Activated CD4-positive, CD25-positive, alpha-beta regulatory T cell treated with anti-CD3 and anti-CD28 coated beads, Interleukin-2, amount 50 U/mL, for 72 hours (primary cell): ENCODE data around the gene ARHGAP20.

Source experiments
- DNase-seq: peaks from one replicate; pipeline ENCODE4 v3.0.0; 2021

ARHGAP20 gene

GRCh38 chr11:110600322-110600721 is 111.9 kb downstream of the ARHGAP20 start:
- DNase-seq: no peak

- no peak for DNase-seq
These were observed 113.0 kb downstream of the ARHGAP20 start for GRCh38 chr11:110599207-110599606.

GRCh38 chr11:110598725-110599124 is 113.5 kb downstream of the ARHGAP20 start:
- DNase-seq: no peak

- DNase-seq: no peak
These were observed 124.3 kb downstream of the ARHGAP20 start for GRCh38 chr11:110587972-110588371.

GRCh38 chr11:110587129-110587528 is 125.1 kb downstream of the ARHGAP20 start:
- DNase-seq: no peak

- no peak for DNase-seq
These were observed 128.1 kb downstream of the ARHGAP20 start for GRCh38 chr11:110584150-110584549.

- no peak for DNase-seq
These were observed 129.4 kb downstream of the ARHGAP20 start for GRCh38 chr11:110582728-110583432.

- no peak for DNase-seq
These were observed 131.7 kb downstream of the ARHGAP20 start for GRCh38 chr11:110580571-110580970.

- no peak for DNase-seq
These were observed 138.8 kb downstream of the ARHGAP20 start for GRCh38 chr11:110573411-110573810.

GRCh38 chr11:110571081-110571720 is 141.0 kb downstream of the ARHGAP20 start:
- no peak for DNase-seq

- DNase-seq: no peak
These were observed 145.7 kb downstream of the ARHGAP20 start for GRCh38 chr11:110566577-110566976.

- no peak for DNase-seq
These were observed 146.6 kb downstream of the ARHGAP20 start for GRCh38 chr11:110565357-110566336.

- DNase-seq: no peak
These were observed 147.4 kb downstream of the ARHGAP20 start for GRCh38 chr11:110564676-110565356.

GRCh38 chr11:110544779-110545178 is 167.5 kb downstream of the ARHGAP20 start:
- DNase-seq: no peak

GRCh38 chr11:110538154-110538553 is 174.1 kb downstream of the ARHGAP20 start:
- no peak for DNase-seq

- no peak for DNase-seq
These were observed 181.1 kb downstream of the ARHGAP20 start for GRCh38 chr11:110530900-110531741.

- DNase-seq: no peak
These were observed 183.2 kb downstream of the ARHGAP20 start for GRCh38 chr11:110529043-110529442.

- no peak for DNase-seq
These were observed 185.1 kb downstream of the ARHGAP20 start for GRCh38 chr11:110527146-110527545.
